HepG2 (cell line): ENCODE measurements around the gene SRSF8. TPM values are rescaled to one million over a fixed set of nuclear protein-coding genes. Genes with fewer than 3 reads are reported as not detected.

Experiments used
- FOXJ3 ChIP-seq: sonication (generic); formaldehyde crosslinking; IDR thresholded peaks from 2 replicates; pipeline ENCODE4 v1.4.0; 2020; ENCODE audit warnings: missing genetic modification reagents, mild to moderate bottlenecking, borderline replicate concordance
- MIER3 ChIP-seq: IDR thresholded peaks from 2 replicates; pipeline ENCODE4 v1.6.1; 2016; ENCODE audit warnings: missing compliant biosample characterization, borderline replicate concordance
- NFE2L1 ChIP-seq: sonication (generic); formaldehyde crosslinking; IDR thresholded peaks from 2 replicates; pipeline ENCODE4 v1.4.0; 2020; ENCODE audit warnings: missing genetic modification reagents, mild to moderate bottlenecking, borderline replicate concordance
- PITX1 ChIP-seq: sonication (generic); formaldehyde crosslinking; IDR thresholded peaks from 2 replicates; pipeline ENCODE4 v1.5.1; 2020; ENCODE audit warnings: mild to moderate bottlenecking, missing genetic modification reagents
- SAP130 ChIP-seq: IDR thresholded peaks from 2 replicates; pipeline ENCODE4 v1.6.1; 2016; ENCODE audit warnings: low read depth
- TCF12 ChIP-seq, 2 experiments: fragments of 450-650 bp in 1 of 2; sonication (generic) in 1 of 2; formaldehyde crosslinking in 1 of 2; IDR thresholded peaks; 2 replicates each; pipeline versions ENCODE4 v1.6.1 to v1.8.0; 2017 to 2022; ENCODE audit warnings: antibody characterized with exemption in 1 of 2, mild to moderate bottlenecking in 1 of 2, missing genetic modification reagents in 1 of 2, moderate library complexity in 1 of 2
- TMF1 ChIP-seq: sonication (generic); formaldehyde crosslinking; IDR thresholded peaks from 2 replicates; pipeline ENCODE4 v1.8.1; 2022; ENCODE audit warnings: low read depth, missing genetic modification reagents
- ZBTB44 ChIP-seq: sonication (generic); formaldehyde crosslinking; IDR thresholded peaks from 2 replicates; pipeline ENCODE4 v1.4.0; 2020; ENCODE audit warnings: missing genetic modification reagents
- ZNF24 ChIP-seq: fragments of 450-650 bp; IDR thresholded peaks from 2 replicates; pipeline ENCODE4 v1.6.1; 2017; ENCODE audit warnings: antibody characterized with exemption, mild to moderate bottlenecking
- ZNF296 ChIP-seq: sonication (generic); formaldehyde crosslinking; conservative IDR thresholded peaks from 2 replicates; pipeline ENCODE4 v1.5.0; 2020; ENCODE audit warnings: mild to moderate bottlenecking, missing genetic modification reagents
- ZNF430 ChIP-seq: sonication (generic); formaldehyde crosslinking; IDR thresholded peaks from 2 replicates; pipeline ENCODE4 v1.9.0; 2021; ENCODE audit warnings: mild to moderate bottlenecking, missing genetic modification reagents
- ZNF547 ChIP-seq: sonication (generic); formaldehyde crosslinking; IDR thresholded peaks from 2 replicates; pipeline ENCODE4 v1.5.1; 2020; ENCODE audit warnings: mild to moderate bottlenecking, missing genetic modification reagents
- ZNF562 ChIP-seq: sonication (generic); formaldehyde crosslinking; IDR thresholded peaks from 2 replicates; pipeline ENCODE4 v1.8.0; 2022; ENCODE audit warnings: missing genetic modification reagents, borderline replicate concordance
- ZNF713 ChIP-seq: sonication (generic); formaldehyde crosslinking; IDR thresholded peaks from 2 replicates; pipeline ENCODE4 v1.4.0; 2020; ENCODE audit warnings: mild to moderate bottlenecking, missing genetic modification reagents
- ZNF775 ChIP-seq: sonication (generic); formaldehyde crosslinking; IDR thresholded peaks from 2 replicates; pipeline ENCODE4 v1.4.0; 2020; ENCODE audit warnings: missing genetic modification reagents, mild to moderate bottlenecking, moderate library complexity, borderline replicate concordance
- ZNF780A ChIP-seq: sonication (generic); formaldehyde crosslinking; IDR thresholded peaks from 2 replicates; pipeline ENCODE4 v1.8.0; 2022; ENCODE audit warnings: mild to moderate bottlenecking, missing genetic modification reagents, moderate library complexity
- polyA plus RNA-seq, 8 experiments: library from polyadenylated mRNA; depleted of rRNA in 3 of 8; stranded (reverse) in 7 of 8; unstranded in 1 of 8; fragments of >200 nt; fragmentation: Illumina TruSeq in 4 of 8; extraction: Trizol in 4 of 8; gene quantifications; 2 replicates each; pipeline versions ENCODE4 v1.2.1 to v1.2.3, GENCODE V29; 2011 to 2016; ENCODE audit warnings: low read depth in 4 of 8, missing spikeins in 1 of 8, mixed read lengths in 1 of 8; ENCODE audit not compliant: insufficient read depth in 1 of 8
- total RNA-seq, 5 experiments: library from RNA; depleted of rRNA; stranded (reverse); fragments of >200 nt; fragmentation: Illumina TruSeq; extraction: Trizol; gene quantifications; 2 replicates each; pipeline ENCODE4 v1.2.3, GENCODE V29; 2016; ENCODE audit warnings: low read depth in 1 of 5
- TF ChIP-seq, protein P1 (sequence below): IDR thresholded peaks from 2 replicates; pipeline ENCODE4 v1.6.1; 2016; ENCODE audit warnings: mild to moderate bottlenecking
- TF ChIP-seq, protein P2 (sequence below): sonication (generic); formaldehyde crosslinking; IDR thresholded peaks from 2 replicates; pipeline ENCODE4 v1.5.0; 2020; ENCODE audit warnings: missing genetic modification reagents
- TF ChIP-seq, protein P3 (sequence below): sonication (generic); formaldehyde crosslinking; conservative IDR thresholded peaks from 2 replicates; pipeline ENCODE4 v1.5.0; 2020; ENCODE audit warnings: missing genetic modification reagents

Gene SRSF8
- total and polyA plus RNA-seq, 2 of the 13 experiments (the other 11 are each of a cell fraction or from before 2014, with no cell fraction given) = 21.8 to 25.8 TPM

GRCh38 chr11:95068549-95068948, 1.8 kb downstream of the SRSF8 start (continued):
- TF ChIP-seq, protein P1, sequence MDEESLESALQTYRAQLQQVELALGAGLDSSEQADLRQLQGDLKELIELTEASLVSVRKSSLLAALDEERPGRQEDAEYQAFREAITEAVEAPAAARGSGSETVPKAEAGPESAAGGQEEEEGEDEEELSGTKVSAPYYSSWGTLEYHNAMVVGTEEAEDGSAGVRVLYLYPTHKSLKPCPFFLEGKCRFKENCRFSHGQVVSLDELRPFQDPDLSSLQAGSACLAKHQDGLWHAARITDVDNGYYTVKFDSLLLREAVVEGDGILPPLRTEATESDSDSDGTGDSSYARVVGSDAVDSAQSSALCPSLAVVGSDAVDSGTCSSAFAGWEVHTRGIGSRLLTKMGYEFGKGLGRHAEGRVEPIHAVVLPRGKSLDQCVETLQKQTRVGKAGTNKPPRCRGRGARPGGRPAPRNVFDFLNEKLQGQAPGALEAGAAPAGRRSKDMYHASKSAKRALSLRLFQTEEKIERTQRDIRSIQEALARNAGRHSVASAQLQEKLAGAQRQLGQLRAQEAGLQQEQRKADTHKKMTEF (CRISPR knock-in tag) = peak; percentile 55
- TF ChIP-seq, protein P2, sequence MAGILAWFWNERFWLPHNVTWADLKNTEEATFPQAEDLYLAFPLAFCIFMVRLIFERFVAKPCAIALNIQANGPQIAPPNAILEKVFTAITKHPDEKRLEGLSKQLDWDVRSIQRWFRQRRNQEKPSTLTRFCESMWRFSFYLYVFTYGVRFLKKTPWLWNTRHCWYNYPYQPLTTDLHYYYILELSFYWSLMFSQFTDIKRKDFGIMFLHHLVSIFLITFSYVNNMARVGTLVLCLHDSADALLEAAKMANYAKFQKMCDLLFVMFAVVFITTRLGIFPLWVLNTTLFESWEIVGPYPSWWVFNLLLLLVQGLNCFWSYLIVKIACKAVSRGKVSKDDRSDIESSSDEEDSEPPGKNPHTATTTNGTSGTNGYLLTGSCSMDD (CRISPR knock-in tag) = no peak
- TF ChIP-seq PITX1 (CRISPR knock-in tag) (no peak), FOXJ3 (CRISPR knock-in tag) (peak; percentile 58; the same call in 1 of the 2 replicates), ZNF547 (no peak), ZNF562 (no peak), ZNF780A (CRISPR knock-in tag) (no peak), ZBTB44 (CRISPR knock-in tag) (no peak), NFE2L1 (CRISPR knock-in tag) (no peak), TCF12 (IDR thresholded peaks at IDR 0.05) (no peak), TCF12 (CRISPR knock-in tag; IDR thresholded peaks at IDR 0.05) (no peak), TMF1 (CRISPR knock-in tag) (no peak), SAP130 (CRISPR knock-in tag) (peak; percentile 97), ZNF713 (CRISPR knock-in tag) (no peak), ZNF430 (no peak; the same call in 1 of the 2 replicates), ZNF24 (no peak), ZNF775 (CRISPR knock-in tag) (no peak), MIER3 (peak; percentile 47; the same call in 1 of the 2 replicates), ZNF296 (CRISPR knock-in tag) (no peak)
- TF ChIP-seq, protein P3, sequence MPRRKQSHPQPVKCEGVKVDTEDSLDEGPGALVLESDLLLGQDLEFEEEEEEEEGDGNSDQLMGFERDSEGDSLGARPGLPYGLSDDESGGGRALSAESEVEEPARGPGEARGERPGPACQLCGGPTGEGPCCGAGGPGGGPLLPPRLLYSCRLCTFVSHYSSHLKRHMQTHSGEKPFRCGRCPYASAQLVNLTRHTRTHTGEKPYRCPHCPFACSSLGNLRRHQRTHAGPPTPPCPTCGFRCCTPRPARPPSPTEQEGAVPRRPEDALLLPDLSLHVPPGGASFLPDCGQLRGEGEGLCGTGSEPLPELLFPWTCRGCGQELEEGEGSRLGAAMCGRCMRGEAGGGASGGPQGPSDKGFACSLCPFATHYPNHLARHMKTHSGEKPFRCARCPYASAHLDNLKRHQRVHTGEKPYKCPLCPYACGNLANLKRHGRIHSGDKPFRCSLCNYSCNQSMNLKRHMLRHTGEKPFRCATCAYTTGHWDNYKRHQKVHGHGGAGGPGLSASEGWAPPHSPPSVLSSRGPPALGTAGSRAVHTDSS = no peak
